Lower leg skin (tissue), 3 donors: ENCODE results near the gene SYS1.

Experiments
- CTCF ChIP-seq, 3 donors: fragments of 450-650 bp; IDR thresholded peaks; one replicate each; pipeline ENCODE4 v1.5.1; 2016; ENCODE audit warnings: antibody characterized with exemption in 3 of 3, mild to moderate bottlenecking in 3 of 3, moderate library complexity in 2 of 3
- POLR2A ChIP-seq, 2 donors: fragments of 450-650 bp; IDR thresholded peaks; one replicate each; pipeline ENCODE4 v1.6.1; 2016 to 2017; ENCODE audit warnings: antibody characterized with exemption in 2 of 2, mild to moderate bottlenecking in 1 of 2, moderate library complexity in 1 of 2

GRCh38 chr20:45344168-45344860 is 18.6 kb upstream of the SYS1 start:
- TF ChIP-seq CTCF (IDR thresholded peaks at IDR 0.05) (no peak), POLR2A (IDR thresholded peaks at IDR 0.05) (no peak)
